ENCODE results near the gene CAPZA2.
"Not testable (repeated sequence)": the region's sequence is repeated elsewhere in the genome, so short reads cannot be mapped to it uniquely, and the experiment has no call there.

Gene CAPZA2

GRCh38 chr7:116862234-116862950, at the start of gene CAPZA2:
Gene CAPZA2, plus strand, starts transcription at chr7:116862587. Its CDS starts 25 bp downstream, at chr7:116862612.
- DNase-seq (ENCODE audit: low spot score) = peak; percentile 96

GRCh38 chr7:116812860-116813259, 49.5 kb upstream of the CAPZA2 start:
- no peak for DNase-seq (ENCODE audit: low spot score)

- DNase-seq (ENCODE audit: low spot score) = not testable (repeated sequence)
Measured at GRCh38 chr7:116813371-116813770, 49.0 kb upstream of the CAPZA2 start.

- no peak for DNase-seq (ENCODE audit: low spot score)
Measured at GRCh38 chr7:116815041-116815440, 47.3 kb upstream of the CAPZA2 start.

GRCh38 chr7:116820149-116820548, 42.2 kb upstream of the CAPZA2 start:
- DNase-seq (ENCODE audit: low spot score) = no peak

GRCh38 chr7:116821647-116822046, 40.7 kb upstream of the CAPZA2 start:
- not testable (repeated sequence) for DNase-seq (ENCODE audit: low spot score)

GRCh38 chr7:116824449-116824848, 37.9 kb upstream of the CAPZA2 start:
- DNase-seq (ENCODE audit: low spot score) = no peak

- no peak for DNase-seq (ENCODE audit: low spot score)
Measured at GRCh38 chr7:116828281-116828680, 34.1 kb upstream of the CAPZA2 start.

GRCh38 chr7:116829041-116829440, 33.3 kb upstream of the CAPZA2 start:
- DNase-seq (ENCODE audit: low spot score) = no peak

- no peak for DNase-seq (ENCODE audit: low spot score)
Measured at GRCh38 chr7:116829493-116829892, 32.9 kb upstream of the CAPZA2 start.

GRCh38 chr7:116832692-116833091, 29.7 kb upstream of the CAPZA2 start:
- DNase-seq (ENCODE audit: low spot score) = no peak

- peak; percentile 18 for DNase-seq (ENCODE audit: low spot score)
Measured at GRCh38 chr7:116834815-116835504, 27.4 kb upstream of the CAPZA2 start.

- no peak for DNase-seq (ENCODE audit: low spot score)
Measured at GRCh38 chr7:116836048-116836447, 26.3 kb upstream of the CAPZA2 start.

GRCh38 chr7:116836911-116837310, 25.5 kb upstream of the CAPZA2 start:
- no peak for DNase-seq (ENCODE audit: low spot score)

- DNase-seq (ENCODE audit: low spot score) = no peak
Measured at GRCh38 chr7:116837586-116837985, 24.8 kb upstream of the CAPZA2 start.

- no peak for DNase-seq (ENCODE audit: low spot score)
Measured at GRCh38 chr7:116840256-116840655, 22.1 kb upstream of the CAPZA2 start.

- no peak for DNase-seq (ENCODE audit: low spot score)
Measured at GRCh38 chr7:116842371-116842770, 20.0 kb upstream of the CAPZA2 start.

- DNase-seq (ENCODE audit: low spot score) = no peak
Measured at GRCh38 chr7:116843378-116843777, 19.0 kb upstream of the CAPZA2 start.

- DNase-seq (ENCODE audit: low spot score) = no peak
Measured at GRCh38 chr7:116851175-116851574, 11.2 kb upstream of the CAPZA2 start.

- DNase-seq (ENCODE audit: low spot score) = no peak
Measured at GRCh38 chr7:116851671-116852070, 10.7 kb upstream of the CAPZA2 start.

GRCh38 chr7:116854132-116854531, 8.3 kb upstream of the CAPZA2 start:
- no peak for DNase-seq (ENCODE audit: low spot score)

- DNase-seq (ENCODE audit: low spot score) = no peak
Measured at GRCh38 chr7:116857052-116857451, 5.3 kb upstream of the CAPZA2 start.

- no peak for DNase-seq (ENCODE audit: low spot score)
Measured at GRCh38 chr7:116859323-116859722, 3.1 kb upstream of the CAPZA2 start.

GRCh38 chr7:116861717-116862116, 670 bp upstream of the CAPZA2 start:
- DNase-seq (ENCODE audit: low spot score) = no peak
